GM19328 (cell line): ENCODE results near the gene PLCB1.
"Not testable (repeated sequence)": the region's sequence is repeated elsewhere in the genome, so short reads cannot be mapped to it uniquely, and the experiment has no call there.

Experiments used
- ATAC-seq: cut with Tn5 transposase; IDR thresholded peaks from one replicate; pipeline ENCODE4 v1.9.1; 2021; ENCODE audit warnings: mild to moderate bottlenecking, moderate library complexity; ENCODE audit not compliant: unreplicated experiment

PLCB1 gene

DNA sequence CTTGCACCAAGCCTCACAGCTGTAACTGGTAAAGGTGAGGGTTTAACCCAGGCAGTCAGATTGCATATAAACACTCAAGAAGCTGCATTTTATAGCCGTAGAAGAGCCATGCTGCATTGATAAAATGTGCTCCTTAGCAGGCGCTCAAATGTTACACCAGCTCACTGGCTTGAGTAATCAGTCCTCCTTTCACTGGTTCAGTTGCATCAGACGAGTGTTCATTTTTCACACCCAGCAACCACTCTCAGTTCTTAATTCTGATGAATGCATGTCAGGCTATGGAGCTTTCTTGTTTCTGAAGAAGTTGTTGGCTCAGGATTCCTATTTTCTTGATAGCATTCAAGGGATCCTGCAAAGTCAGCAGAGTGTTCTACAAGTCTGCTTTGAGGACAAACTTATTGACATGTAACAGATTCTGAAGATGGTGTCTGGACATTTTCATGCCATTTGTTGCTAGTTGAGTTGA is 198.3 kb downstream of the PLCB1 start:
- no peak for ATAC-seq

DNA sequence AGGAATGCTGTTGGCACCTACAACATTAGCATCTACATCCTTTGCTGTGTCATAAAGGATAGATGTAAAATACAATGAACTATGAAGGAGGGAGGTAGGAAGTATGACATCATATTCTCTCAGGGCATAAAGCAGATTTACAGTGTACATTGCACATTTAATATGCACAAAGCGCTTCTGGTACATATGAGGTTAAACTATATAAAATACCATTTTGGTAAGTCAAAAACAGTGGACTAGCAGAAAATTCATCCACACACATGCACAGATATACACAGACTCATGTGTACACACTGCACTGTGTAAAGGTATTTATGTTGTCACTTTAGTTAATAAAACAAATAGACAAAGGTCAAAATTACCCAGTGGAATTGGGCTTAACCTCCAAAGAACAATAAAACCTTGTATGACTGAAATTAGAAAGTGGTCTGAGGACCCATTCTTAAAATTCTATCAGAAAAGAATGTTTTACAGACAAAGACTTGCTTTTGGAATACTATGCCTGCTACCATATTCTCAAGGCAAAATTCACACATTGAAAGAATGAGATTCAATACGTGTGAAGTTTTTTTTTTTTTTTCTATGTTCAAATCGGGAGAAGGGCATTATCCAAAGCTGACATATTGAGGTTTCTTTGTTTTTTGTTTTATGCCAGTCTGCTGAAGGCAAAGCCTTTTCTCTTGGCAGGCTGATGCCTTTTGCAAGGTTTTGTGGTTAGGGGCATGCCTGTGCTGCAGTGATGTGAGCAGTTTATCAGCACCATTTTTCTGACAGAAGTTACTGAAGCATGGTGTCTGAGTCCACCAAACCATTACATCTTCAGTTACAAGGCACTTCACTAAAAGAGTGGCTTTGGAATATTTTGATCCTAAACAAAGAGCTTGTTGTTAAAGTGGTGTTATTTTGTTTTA is 199.0 kb downstream of the PLCB1 start:
- no peak for ATAC-seq

DNA sequence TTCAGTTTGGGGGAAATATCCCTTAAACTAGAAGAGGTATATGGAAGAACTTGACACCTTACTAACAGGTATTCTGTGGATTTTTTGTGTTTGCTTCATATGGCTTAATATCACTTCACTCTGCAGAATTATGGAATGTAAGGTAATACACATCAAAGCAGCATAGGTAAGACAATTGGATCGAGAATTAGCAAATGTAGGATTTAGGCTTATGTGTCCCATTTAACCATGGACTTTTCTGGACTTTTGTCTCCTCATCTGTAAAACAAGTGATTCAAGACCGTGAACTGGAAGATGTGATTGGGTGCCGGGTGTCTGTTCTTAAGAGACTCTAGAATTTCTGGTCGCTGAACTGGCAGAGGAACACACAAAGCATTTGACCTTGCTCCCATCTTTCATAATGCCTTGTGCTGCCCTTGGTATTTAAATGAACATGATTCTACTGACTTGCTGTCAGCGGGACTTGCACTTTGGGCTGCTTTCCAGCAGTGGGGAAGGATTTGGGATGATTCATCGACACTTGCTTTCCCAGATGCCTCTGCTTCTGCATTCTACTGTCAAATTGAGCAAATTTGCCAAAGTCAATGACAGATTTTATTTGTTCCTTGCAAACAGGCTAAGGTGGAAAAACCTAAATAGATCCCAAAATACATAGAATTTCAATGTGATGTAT is 199.8 kb downstream of the PLCB1 start:
- ATAC-seq, result no peak

DNA sequence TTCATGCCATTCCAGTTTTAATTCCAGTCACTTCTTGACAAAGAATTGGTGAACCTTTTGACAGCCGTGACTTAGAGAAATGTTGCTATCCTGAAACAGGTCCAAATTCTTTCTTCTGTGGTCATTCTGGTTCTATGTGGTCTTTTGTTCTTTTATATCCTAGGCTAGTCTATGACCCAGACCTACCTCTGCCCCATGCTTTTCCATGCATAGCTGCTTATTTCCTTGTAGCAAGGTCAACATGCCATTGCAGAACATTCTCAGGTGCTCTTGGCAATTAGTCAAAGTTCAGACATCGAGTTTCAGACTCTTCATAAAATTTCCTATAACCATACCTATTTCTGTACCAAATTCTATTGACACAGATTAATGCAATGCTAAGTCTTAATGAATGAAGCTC is 202.6 kb downstream of the PLCB1 start:
- ATAC-seq, result no peak

DNA sequence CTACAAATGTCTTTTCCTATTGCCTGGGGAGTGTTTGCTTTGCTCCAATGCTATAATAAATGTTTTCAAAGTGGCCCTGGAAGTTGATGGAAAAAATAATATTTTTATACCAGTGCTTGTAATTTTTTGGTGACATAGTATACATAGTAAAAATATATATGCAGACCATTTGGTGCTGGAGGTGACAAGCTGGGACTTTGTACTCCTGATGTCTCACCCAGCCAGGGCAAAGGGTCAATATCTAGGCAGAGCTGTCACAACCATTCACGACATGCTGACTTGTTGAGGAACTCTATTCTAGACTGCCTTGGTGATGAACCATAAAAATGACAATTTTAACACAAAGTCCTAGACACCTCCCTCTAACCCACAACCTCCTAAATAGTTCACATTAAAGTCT is 203.0 kb downstream of the PLCB1 start:
- no peak for ATAC-seq

DNA sequence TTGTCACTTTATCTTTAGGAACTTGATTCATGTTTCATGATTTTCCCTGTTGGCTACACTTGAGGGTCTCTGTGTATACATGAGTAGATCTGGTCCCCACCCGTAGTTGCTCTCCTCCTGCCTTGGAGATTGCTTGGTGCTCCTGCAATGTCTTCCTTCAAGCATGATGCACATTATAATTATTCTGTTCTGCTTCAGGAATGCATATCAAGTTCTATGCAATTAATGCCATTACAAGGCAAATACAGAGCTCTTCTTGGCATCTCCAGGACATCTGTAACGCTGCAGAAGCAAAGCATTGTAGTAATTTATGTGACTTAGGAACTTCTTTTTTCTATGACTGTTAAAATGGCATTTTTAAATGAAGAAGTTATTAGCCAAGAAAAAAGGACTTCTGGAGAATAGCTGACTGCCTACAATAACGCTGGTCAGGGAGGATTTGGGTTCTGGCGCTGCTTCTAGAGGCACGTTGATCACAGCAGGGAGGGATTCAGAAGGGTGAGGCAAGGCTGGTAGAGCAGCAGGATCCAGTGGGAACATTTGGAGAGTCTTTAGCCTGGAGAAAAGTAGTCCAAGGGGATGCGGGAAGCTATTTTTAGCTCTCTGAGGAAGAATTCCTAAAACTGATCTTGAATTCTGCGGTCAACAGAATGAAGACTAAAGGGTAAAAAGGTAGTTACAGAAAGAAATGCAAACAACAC is 203.6 kb downstream of the PLCB1 start:
- no peak for ATAC-seq

DNA sequence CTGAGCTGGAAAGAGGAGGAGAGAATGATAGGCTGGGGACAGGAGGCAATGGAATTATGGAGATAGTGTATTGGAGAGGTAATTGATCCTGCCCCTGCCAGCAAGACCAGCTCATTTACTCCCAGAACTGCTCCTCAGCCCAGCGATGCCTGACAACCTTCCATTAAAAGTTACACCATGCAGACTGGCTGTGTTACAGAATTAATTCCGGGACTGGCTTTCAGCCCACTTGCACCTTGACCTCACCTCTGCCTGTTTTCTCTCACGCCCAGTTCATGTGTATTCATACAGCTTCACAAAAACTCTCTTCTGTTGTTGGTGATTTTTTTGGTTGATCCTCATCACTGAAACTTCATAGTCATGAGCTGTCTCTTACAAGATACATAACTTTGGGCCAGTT is 207.3 kb downstream of the PLCB1 start:
- ATAC-seq, result no peak

DNA sequence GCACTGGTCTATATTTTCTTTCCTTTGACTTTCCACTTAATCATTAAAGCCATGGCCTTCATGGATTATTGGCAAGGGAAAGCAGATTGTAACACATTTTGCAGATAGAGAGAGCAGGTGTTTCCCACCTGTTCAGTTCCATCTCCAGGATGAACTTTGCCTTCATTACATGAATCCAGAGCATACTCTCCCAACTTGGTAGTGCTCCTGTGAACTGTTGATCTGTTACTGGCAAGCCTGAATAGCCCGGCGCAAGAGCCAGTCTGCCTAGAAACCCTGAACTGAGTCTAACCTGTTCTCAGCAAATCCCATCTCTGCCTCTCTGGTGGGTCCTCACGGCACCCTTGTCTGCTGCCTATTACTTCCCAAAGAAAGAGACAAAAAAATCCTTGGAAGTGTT is 210.3 kb downstream of the PLCB1 start:
- ATAC-seq, result no peak

DNA sequence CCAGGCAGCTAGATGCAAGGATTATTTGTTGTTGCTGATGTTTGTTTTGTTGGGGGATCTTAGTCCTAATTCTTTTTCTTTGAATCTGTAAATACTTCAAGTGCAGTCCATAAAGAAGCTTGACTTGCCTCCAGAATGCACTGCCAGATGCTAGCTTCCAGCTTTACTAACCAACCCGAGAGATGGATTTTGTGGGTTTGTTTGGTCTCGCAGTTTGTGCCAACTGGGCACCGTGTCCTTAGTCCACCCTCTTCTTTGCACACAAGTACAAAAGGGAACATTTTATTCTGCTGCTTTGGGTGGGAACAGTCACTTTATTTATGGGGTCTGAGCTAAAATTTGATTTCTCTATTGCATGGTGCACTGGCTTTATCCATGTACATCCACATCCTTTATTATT is 212.0 kb downstream of the PLCB1 start:
- no peak for ATAC-seq

DNA sequence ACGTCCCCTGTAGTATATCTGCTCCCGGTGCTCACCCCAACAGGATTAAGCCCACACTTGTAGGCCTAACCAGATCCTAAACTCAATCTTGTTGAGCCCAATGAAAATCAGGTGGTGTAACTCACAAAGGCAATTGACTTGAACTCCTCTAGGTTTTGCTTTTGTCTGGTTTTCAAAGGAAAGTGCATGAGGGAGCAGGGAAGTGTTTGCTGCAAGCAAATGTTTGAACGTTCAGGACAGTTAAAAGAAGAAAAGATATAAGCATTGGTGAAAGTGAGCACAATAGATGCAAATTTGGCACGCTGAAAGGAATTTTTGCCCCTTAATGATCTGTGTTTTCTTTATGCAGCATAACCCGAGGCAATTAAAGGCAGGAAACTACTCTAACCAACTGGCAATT is 212.6 kb downstream of the PLCB1 start:
- ATAC-seq, result no peak

DNA sequence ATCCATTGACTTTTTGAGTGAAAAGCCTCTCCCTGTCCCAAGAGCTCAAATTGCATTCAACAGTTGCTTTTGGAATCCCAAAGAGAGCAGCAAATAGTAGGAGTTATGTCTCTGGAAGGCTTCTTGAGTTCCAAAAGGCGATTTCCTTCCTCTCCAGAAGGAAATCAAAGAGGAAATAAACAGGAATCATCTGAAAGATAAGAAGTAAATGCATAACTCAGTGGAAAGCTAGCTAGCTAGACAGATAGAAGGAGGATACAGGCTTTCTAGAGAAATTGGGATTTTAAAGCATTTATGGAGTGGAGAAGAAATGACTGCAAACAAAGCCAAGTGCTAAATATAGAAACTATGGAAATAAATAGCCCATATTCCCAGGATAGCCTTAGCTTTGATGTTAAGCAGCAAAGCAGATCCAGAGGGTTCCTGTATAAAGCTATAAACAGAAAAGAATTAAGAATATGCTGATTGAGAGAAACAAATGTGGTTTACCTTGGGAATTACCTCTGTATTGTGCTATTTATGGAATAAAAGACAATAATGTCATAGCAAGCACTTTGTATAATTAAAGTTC is 214.7 kb downstream of the PLCB1 start:
- no peak for ATAC-seq

DNA sequence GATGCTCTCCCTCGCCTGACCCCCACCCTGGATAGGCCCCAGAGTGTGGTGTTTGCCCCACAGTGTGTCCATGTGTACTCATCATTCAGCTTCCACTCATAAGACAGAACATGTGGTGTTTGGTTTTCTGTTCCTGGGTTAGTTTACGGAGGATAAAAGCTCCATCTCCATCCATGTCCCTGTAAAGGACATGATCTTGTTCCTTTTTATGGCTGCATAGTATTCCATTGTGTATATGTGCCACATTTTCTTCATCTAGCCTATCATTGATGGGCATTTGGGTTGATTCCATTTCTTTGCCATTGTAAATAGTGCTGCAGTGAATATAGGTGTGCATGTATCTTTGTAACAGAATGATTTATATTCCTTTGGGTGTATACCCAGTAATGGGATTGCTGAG is 218.2 kb downstream of the PLCB1 start:
- ATAC-seq, result not testable (repeated sequence)

DNA sequence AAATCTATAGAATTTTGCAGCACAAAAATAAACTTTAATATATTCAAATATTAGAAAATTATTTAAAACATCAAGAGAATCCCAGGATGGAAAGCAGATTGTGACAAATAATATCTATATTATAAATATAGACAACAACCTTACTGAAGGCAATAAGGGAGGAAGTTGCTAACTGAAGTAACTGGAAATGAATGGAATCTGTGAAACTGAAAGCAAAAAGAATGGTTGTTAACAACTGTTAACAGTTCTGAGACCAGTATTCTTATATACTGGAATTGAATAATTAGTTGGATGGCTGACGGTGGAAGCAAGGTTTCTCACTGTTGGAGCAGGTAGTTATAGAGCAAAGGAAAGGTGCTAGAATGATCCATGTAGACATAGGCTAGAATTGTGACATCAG is 220.4 kb downstream of the PLCB1 start:
- no peak for ATAC-seq

DNA sequence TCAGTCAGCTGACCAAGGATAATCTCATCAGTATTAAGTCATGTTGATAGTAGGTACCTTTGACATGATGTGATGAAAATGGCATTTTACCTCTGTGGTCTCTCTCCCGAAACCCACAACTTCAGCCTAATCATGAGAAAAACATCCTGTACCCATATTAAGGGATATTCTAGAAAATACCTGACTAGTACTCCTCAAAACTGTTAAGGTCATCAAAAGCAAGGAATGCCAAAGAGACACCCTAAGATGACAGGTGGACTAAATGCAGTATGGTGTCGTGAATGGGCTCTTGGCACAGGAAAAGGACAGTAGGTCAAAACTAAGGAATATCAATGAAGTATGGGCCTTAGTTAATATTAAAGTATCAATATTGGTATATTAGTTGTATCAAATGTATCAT is 221.4 kb downstream of the PLCB1 start:
- no peak for ATAC-seq

DNA sequence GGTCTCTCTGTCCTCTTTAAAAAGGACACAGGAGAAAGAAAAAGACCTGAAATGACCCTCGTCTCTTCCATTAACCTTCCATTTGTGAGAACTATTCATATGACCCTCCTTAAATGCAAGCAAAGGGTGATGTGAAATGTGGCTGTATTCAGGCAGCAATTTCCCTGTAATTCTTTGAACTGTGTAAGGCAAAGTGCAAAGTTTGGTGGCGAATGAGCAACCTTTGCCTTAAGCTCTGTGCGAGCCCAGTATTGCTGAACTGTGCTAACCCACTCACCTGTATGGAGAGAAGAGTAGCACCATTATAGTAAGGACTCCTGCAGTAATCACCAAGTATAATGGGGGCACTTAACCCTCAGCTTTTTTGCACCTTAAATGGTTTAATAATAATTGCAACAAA is 223.4 kb downstream of the PLCB1 start:
- ATAC-seq, result no peak

DNA sequence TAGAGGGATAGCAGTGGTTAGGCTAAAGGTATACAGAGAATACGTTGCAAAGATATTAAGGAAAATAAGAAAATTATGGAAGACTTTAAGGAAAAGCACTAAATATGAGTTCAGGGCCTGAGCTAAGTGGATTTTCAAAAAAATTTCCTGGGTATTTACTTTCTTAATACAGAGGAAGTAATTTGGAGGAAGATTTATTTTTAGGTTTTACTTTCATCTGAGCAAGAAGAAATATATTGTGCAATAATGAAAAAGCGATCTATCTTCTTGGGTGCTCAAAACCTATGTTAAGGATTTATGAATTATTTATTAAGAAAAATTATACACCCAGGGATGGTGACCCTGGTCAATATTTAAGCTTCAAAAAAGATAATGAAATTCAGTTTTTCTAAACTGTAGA is 224.7 kb downstream of the PLCB1 start:
- ATAC-seq, result no peak

DNA sequence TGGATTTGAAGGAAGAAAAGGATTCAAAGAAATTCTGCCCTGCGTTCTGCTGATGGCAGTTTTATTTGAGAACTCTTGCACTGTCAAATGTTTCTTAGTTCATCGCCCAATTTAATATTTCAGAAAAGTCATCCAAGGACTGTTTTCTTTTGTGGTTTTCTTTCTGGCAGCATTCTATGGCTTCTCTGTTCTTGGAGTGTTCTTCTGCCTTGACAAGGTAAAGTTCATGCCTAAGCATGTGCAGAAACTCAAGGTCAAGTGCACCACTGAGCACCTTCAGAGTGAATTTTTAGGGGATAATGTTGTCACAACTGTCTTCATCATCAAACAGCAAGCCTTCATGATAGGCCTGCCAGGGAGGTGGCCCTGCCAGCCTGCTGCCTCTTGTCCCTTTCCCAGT is 225.6 kb downstream of the PLCB1 start:
- ATAC-seq, result no peak

DNA sequence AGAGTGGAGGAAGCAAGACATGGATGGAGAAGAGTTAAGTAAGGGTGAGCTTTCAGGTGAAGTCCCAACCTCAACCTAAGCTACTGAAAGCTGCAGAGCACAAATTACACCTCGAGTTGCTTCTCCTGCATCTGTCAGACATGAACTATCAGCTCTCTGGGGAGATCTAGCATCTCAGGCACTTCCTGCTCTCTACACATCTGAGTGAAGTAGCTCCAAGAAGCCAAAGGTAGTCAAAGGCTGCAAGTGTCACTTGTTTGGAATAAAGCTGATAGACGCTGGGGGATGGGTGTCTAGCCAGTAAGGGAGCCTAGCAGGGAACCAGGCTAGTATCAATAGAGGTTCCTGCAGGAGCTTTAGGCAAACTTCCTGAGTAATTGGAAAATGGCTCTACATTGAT is 228.0 kb downstream of the PLCB1 start:
- no peak for ATAC-seq

DNA sequence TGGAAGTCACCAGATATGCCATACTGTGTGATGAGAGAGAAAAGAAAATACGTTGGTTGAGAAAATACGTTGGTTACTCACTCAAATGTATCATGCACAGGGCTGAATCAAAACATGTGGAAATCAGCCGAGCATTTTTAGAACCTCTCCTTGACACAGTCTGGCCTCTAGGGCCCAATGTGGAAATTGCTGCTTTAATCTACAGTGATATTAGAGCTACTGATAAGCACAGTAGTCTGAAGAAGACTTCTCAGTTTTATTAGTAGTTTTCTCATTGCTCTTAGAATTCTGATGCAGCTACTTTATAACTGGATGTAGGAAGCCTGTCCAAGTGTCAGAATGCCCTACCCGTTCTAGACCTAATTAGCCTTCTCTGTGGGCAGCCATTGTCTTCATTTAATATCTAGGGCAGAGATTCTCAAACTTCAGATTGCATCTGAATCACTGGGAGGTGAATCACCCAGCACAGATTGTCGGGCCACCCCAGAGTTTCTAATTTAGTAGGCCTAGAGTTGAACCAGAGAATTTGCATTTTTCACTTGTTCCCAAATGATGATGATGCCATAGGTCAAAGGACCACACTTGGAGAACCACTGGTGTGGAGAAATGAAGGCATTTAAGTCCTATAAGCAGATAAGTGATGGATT is 229.1 kb downstream of the PLCB1 start:
- no peak for ATAC-seq

DNA sequence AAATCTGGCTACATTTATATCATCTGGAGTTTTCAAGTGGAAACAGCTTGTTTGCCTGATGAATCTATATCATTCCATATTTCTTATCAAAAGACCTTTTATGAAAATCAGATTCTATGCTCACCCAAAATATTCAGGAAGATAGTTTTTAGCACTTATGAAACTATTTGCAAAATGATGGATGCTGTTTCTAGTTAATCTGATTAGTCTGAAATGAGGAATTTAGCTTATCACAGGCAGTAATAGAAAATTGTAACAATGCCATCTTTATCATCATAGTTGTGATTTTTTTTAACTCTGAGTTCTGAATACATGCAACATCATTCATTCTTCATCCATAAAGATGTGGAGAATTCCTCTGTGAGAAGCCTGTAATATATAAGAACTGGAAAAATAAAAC is 229.7 kb downstream of the PLCB1 start:
- no peak for ATAC-seq

DNA sequence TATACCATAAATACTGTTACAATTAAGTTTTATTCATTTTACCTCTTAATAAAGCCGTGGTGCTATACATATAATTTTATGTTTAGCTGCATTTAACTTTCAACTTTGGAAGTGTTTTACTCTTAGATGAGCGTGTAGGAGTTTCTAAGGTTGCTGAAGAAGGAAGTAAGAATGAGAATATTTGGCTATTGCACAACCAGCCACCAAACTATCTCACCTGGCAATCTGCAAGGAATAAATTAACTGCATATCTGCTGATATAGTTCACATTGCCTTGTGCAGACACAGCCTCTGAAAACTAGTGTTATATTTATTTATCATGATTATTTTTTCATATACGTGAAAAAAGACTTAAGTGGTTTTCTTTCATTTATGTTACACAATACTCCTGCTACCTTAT is 230.4 kb downstream of the PLCB1 start:
- no peak for ATAC-seq
